Bronchus fibroblast of lung (primary cell): ENCODE results near the gene HSFY2. TPM values are rescaled to one million over a fixed set of nuclear protein-coding genes. Genes with fewer than 3 reads are reported as not detected.

ENCODE experiments used
- total RNA-seq: library from RNA; depleted of rRNA; stranded (reverse); fragments of >200 nt; gene quantifications from 2 replicates; pipeline ENCODE4 v1.2.3, GENCODE V29; 2015

Gene HSFY2, protein sequence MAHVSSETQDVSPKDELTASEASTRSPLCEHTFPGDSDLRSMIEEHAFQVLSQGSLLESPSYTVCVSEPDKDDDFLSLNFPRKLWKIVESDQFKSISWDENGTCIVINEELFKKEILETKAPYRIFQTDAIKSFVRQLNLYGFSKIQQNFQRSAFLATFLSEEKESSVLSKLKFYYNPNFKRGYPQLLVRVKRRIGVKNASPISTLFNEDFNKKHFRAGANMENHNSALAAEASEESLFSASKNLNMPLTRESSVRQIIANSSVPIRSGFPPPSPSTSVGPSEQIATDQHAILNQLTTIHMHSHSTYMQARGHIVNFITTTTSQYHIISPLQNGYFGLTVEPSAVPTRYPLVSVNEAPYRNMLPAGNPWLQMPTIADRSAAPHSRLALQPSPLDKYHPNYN
- not detected in 2 replicates for total RNA-seq

GRCh38 chrY:18773635-18774034 is at the start of gene HSFY2:
HSFY2 (minus strand) TSS chrY:18773735; CDS start chrY:18773618, 117 bp downstream.

Other genes starting within 250 kb of the HSFY2 start
- gene HSFY1, start 227.0 kb downstream of the HSFY2 start, total RNA-seq, result not detected in 2 replicates